ENCODE data around the gene ASTN2.

ASTN2 gene

GRCh38 chr9:116750510-116750909 is 664.3 kb downstream of the ASTN2 start:
- Histone ChIP-seq H3K4me3 (ENCODE audit: low read depth, low read length) (no peak overlapping the region), H3K9me3 (ENCODE audit: control insufficient read depth, insufficient read depth, low read depth, low read length) (no peaks in the 10 kb centered on the region; the same call in 1 of the 2 replicates), H3K27ac (ENCODE audit: low read depth, low read length) (no peak overlapping the region), H3K36me3 (ENCODE audit: control insufficient read depth, insufficient read depth, low read length) (no peaks in the 10 kb centered on the region), H3K9ac (ENCODE audit: low read length) (no peak overlapping the region), H3K27me3 (ENCODE audit: control insufficient read depth, insufficient read depth, low read length) (no peaks in the 10 kb centered on the region), H3K4me1 (ENCODE audit: control insufficient read depth, insufficient read depth, low read length) (no peaks in the 10 kb centered on the region)

- H3K27me3 ChIP-seq (ENCODE audit: control insufficient read depth, insufficient read depth, low read length), result no peaks in the 10 kb centered on the region
- no peaks in the 10 kb centered on the region for H3K36me3 ChIP-seq (ENCODE audit: control insufficient read depth, insufficient read depth, low read length)
- no peaks in the 10 kb centered on the region for H3K9me3 ChIP-seq (ENCODE audit: control insufficient read depth, insufficient read depth, low read depth, low read length)
- no peak overlapping the region for H3K4me3 ChIP-seq (ENCODE audit: low read depth, low read length)
- H3K27ac ChIP-seq (ENCODE audit: low read depth, low read length), result no peak overlapping the region
- no peak overlapping the region for H3K9ac ChIP-seq (ENCODE audit: low read length)
- no peaks in the 10 kb centered on the region for H3K4me1 ChIP-seq (ENCODE audit: control insufficient read depth, insufficient read depth, low read length)
Observed at GRCh38 chr9:116749772-116750171, 665.1 kb downstream of the ASTN2 start.

DNA sequence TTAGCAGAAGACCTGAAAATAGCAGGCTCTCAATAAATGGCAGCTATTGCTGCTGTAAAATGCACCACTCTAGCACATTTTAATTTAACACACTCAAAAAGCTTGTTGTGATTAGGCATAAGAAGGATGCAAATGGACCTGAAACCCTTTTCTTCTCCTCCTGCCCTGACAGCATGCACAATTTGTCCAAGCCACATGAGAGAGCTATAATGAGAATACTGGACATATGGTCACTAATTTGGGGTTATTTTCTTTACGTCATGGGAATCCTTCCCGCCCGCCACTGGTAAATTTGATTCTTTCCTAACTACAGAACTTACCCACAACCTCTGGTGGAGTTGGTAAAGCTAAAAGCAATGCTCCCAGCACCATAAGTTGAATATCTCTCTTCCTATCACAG is 665.7 kb downstream of the ASTN2 start:
- Histone ChIP-seq H3K27me3 (ENCODE audit: control insufficient read depth, insufficient read depth, low read length) (no peaks in the 10 kb centered on the region), H3K4me1 (ENCODE audit: control insufficient read depth, insufficient read depth, low read length) (no peaks in the 10 kb centered on the region), H3K9me3 (ENCODE audit: control insufficient read depth, insufficient read depth, low read depth, low read length) (no peaks in the 10 kb centered on the region), H3K36me3 (ENCODE audit: control insufficient read depth, insufficient read depth, low read length) (no peaks in the 10 kb centered on the region), H3K27ac (ENCODE audit: low read depth, low read length) (no peak overlapping the region), H3K9ac (ENCODE audit: low read length) (no peak overlapping the region), H3K4me3 (ENCODE audit: low read depth, low read length) (no peak overlapping the region)

- H3K36me3 ChIP-seq (ENCODE audit: control insufficient read depth, insufficient read depth, low read length), result no peaks in the 10 kb centered on the region
- no peak overlapping the region for H3K9ac ChIP-seq (ENCODE audit: low read length)
- H3K9me3 ChIP-seq (ENCODE audit: control insufficient read depth, insufficient read depth, low read depth, low read length), result no peaks in the 10 kb centered on the region
- peaks cover 2% of the 10 kb centered on the region; the same call in 1 of the 2 replicates for H3K27me3 ChIP-seq (ENCODE audit: control insufficient read depth, insufficient read depth, low read length)
- H3K4me3 ChIP-seq (ENCODE audit: low read depth, low read length), result no peak overlapping the region
- H3K27ac ChIP-seq (ENCODE audit: low read depth, low read length), result no peak overlapping the region
- H3K4me1 ChIP-seq (ENCODE audit: control insufficient read depth, insufficient read depth, low read length), result peaks cover 10% of the 10 kb centered on the region
Observed at GRCh38 chr9:116741742-116742141, 673.1 kb downstream of the ASTN2 start.

DNA sequence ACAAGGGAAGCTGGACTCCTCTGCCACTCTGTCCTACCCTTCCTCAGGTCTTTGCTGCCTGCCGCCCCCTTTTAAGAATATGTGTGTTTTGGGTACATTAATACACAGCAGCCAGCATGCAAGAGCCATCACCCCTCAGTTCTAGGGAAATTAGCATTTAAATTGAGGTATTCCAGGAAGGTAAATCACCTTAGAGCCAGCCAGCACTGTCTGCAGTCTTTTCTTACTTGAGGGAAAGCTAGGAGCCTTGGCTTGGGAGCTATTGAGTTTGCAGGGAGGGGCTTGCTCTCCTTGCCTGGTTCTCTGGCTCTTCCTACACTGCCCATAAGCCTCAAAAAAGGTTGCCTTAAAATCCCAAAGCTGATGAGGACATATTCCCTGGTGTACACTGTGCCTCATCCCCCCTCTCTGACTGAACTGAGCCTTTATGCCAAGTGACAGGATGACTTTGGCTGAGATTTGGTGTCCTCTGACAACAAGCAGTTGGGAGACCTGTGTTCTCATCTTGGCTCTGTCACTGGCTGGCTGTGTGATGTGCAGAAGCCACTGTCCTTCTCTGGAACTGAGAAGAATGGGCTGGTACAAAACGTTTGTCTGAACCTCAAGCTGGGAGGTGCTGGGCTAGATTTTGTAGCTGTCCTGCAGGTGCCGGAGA is 673.6 kb downstream of the ASTN2 start:
- Histone ChIP-seq H3K9ac (ENCODE audit: low read length) (no peak overlapping the region), H3K36me3 (ENCODE audit: control insufficient read depth, insufficient read depth, low read length) (no peaks in the 10 kb centered on the region), H3K4me1 (ENCODE audit: control insufficient read depth, insufficient read depth, low read length) (peaks cover 10% of the 10 kb centered on the region), H3K4me3 (ENCODE audit: low read depth, low read length) (no peak overlapping the region), H3K9me3 (ENCODE audit: control insufficient read depth, insufficient read depth, low read depth, low read length) (no peaks in the 10 kb centered on the region), H3K27me3 (ENCODE audit: control insufficient read depth, insufficient read depth, low read length) (peaks cover 7% of the 10 kb centered on the region; the same call in 1 of the 2 replicates), H3K27ac (ENCODE audit: low read depth, low read length) (no peak overlapping the region)

DNA sequence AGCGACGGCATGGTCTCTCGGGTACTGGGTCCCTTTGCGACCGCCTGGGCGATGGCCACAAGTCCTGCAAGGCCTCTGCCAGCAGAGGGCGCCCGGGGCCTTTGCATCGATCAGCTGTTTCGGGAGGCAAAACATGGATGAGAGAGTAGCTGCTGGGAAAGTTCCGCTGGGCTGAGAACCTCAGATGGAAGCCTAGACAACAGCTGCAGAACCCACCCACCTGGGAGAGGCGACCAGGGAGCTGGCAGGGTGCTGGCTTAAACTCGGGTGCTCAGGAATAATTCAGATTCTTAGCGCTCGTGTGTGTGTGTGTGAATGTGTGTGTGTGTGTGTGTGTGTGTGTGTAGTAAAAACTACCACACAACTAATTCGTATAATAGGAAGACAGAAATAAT is 677.7 kb downstream of the ASTN2 start:
- Histone ChIP-seq H3K4me1 (ENCODE audit: control insufficient read depth, insufficient read depth, low read length) (peaks cover 10% of the 10 kb centered on the region), H3K27me3 (ENCODE audit: control insufficient read depth, insufficient read depth, low read length) (peaks cover 7% of the 10 kb centered on the region; the same call in 1 of the 2 replicates), H3K27ac (ENCODE audit: low read depth, low read length) (no peak overlapping the region), H3K4me3 (ENCODE audit: low read depth, low read length) (no peak overlapping the region), H3K36me3 (ENCODE audit: control insufficient read depth, insufficient read depth, low read length) (no peaks in the 10 kb centered on the region), H3K9ac (ENCODE audit: low read length) (no peak overlapping the region), H3K9me3 (ENCODE audit: control insufficient read depth, insufficient read depth, low read depth, low read length) (no peaks in the 10 kb centered on the region)

DNA sequence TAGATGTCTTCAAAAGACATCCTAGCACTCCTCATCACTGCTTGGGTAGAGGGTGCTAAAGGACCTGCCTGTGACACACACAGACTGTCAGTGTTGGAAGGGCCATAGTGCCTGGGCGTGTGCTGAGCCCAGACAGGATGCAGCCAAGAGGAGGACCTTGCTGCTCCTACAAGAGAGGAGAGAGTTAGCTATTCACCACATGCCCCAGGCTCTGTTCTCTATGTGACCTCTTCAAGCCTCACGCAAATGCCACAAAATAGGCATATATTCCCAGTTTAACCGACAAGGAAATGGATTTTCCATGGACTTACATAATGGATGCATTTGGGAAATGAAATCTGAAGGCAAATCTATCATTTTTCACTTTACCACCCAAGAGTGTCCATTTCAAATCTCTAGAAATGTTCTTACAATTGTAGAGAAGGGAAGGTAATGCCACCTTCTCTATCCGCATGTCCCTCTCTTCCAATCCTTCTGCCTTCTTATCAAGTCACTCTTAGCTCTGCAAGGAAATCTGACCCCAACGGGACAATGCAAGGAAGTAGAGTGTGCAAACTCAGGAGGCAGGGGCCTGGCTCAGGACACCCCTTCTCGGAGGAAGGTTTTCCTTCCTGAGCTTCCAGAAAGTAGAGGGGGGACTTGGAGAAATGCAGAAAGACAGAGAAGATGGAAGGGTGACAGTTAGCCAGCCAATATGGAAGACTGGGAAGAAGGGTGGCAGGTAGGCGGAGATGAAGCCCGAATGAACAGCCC is 678.3 kb downstream of the ASTN2 start:
- Histone ChIP-seq H3K9ac (ENCODE audit: low read length) (no peak overlapping the region), H3K4me3 (ENCODE audit: low read depth, low read length) (no peak overlapping the region), H3K27me3 (ENCODE audit: control insufficient read depth, insufficient read depth, low read length) (peaks cover 7% of the 10 kb centered on the region; the same call in 1 of the 2 replicates), H3K9me3 (ENCODE audit: control insufficient read depth, insufficient read depth, low read depth, low read length) (no peaks in the 10 kb centered on the region), H3K4me1 (ENCODE audit: control insufficient read depth, insufficient read depth, low read length) (peaks cover 9% of the 10 kb centered on the region), H3K36me3 (ENCODE audit: control insufficient read depth, insufficient read depth, low read length) (no peaks in the 10 kb centered on the region), H3K27ac (ENCODE audit: low read depth, low read length) (no peak overlapping the region)

- no peaks in the 10 kb centered on the region for H3K36me3 ChIP-seq (ENCODE audit: control insufficient read depth, insufficient read depth, low read length)
- no peaks in the 10 kb centered on the region for H3K9me3 ChIP-seq (ENCODE audit: control insufficient read depth, insufficient read depth, low read depth, low read length)
- H3K27me3 ChIP-seq (ENCODE audit: control insufficient read depth, insufficient read depth, low read length), result peaks cover 7% of the 10 kb centered on the region; the same call in 1 of the 2 replicates
- no peaks in the 10 kb centered on the region for H3K4me1 ChIP-seq (ENCODE audit: control insufficient read depth, insufficient read depth, low read length)
- no peak overlapping the region for H3K27ac ChIP-seq (ENCODE audit: low read depth, low read length)
- H3K4me3 ChIP-seq (ENCODE audit: low read depth, low read length), result no peak overlapping the region
- no peak overlapping the region for H3K9ac ChIP-seq (ENCODE audit: low read length)
Observed at GRCh38 chr9:116733010-116733641, 681.7 kb downstream of the ASTN2 start.

- Histone ChIP-seq H3K27ac (ENCODE audit: low read depth, low read length) (no peak overlapping the region), H3K36me3 (ENCODE audit: control insufficient read depth, insufficient read depth, low read length) (no peaks in the 10 kb centered on the region), H3K9ac (ENCODE audit: low read length) (no peak overlapping the region), H3K4me1 (ENCODE audit: control insufficient read depth, insufficient read depth, low read length) (no peaks in the 10 kb centered on the region), H3K4me3 (ENCODE audit: low read depth, low read length) (no peak overlapping the region), H3K9me3 (ENCODE audit: control insufficient read depth, insufficient read depth, low read depth, low read length) (no peaks in the 10 kb centered on the region), H3K27me3 (ENCODE audit: control insufficient read depth, insufficient read depth, low read length) (no peaks in the 10 kb centered on the region)
Observed at GRCh38 chr9:116726602-116727001, 688.3 kb downstream of the ASTN2 start.

DNA sequence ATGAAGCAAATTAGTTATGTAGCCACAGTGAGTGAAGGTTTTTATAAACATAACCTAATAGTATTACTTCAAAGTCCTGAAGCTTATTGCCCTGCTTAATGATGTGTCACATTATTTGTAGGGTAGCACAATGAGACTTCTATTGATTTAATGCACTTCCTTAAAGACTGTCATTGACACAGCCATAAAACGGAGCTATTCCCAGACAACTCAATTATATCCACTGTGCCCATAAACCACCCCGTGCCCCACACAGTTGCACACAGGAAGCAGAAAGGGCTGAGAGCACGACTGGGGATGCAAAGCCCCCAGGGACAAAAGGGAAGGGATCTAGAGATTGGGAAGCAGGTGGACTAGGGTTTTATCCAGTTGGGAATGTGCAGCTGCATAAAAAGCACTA is 690.7 kb downstream of the ASTN2 start:
- Histone ChIP-seq H3K27me3 (ENCODE audit: control insufficient read depth, insufficient read depth, low read length) (no peaks in the 10 kb centered on the region), H3K9me3 (ENCODE audit: control insufficient read depth, insufficient read depth, low read depth, low read length) (no peaks in the 10 kb centered on the region), H3K36me3 (ENCODE audit: control insufficient read depth, insufficient read depth, low read length) (no peaks in the 10 kb centered on the region), H3K4me1 (ENCODE audit: control insufficient read depth, insufficient read depth, low read length) (peaks cover 3% of the 10 kb centered on the region; the same call in 1 of the 2 replicates), H3K4me3 (ENCODE audit: low read depth, low read length) (no peak overlapping the region), H3K27ac (ENCODE audit: low read depth, low read length) (no peak overlapping the region), H3K9ac (ENCODE audit: low read length) (no peak overlapping the region)

DNA sequence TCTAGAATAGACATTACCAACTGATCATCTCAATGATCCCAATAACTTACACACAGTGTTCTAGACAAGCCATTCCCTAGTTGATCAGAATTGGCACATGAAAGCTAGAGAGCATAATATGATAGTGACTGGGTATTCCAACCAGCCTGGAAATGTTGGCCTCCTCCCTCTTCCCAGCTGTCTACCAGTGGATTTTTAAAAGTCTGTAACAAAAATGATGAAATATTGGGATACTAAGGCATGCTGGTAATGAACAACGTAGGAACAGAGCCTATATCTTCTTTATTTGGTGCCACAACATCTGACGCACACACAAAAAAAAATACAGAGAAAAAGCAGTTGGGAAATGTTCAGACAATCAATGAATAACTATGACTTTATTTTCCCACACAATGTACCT is 692.9 kb downstream of the ASTN2 start:
- no peak overlapping the region for H3K9ac ChIP-seq (ENCODE audit: low read length)
- H3K9me3 ChIP-seq (ENCODE audit: control insufficient read depth, insufficient read depth, low read depth, low read length), result no peaks in the 10 kb centered on the region
- H3K27ac ChIP-seq (ENCODE audit: low read depth, low read length), result no peak overlapping the region
- H3K4me3 ChIP-seq (ENCODE audit: low read depth, low read length), result no peak overlapping the region
- H3K4me1 ChIP-seq (ENCODE audit: control insufficient read depth, insufficient read depth, low read length), result peaks cover 9% of the 10 kb centered on the region
- H3K27me3 ChIP-seq (ENCODE audit: control insufficient read depth, insufficient read depth, low read length), result no peaks in the 10 kb centered on the region
- H3K36me3 ChIP-seq (ENCODE audit: control insufficient read depth, insufficient read depth, low read length), result no peaks in the 10 kb centered on the region

Measured in HUES6 (cell line).